Sigmoid colon (tissue), 4 donors: ENCODE data around the gene AHI1.
"Not testable (repeated sequence)": the region's sequence is repeated elsewhere in the genome, so short reads cannot be mapped to it uniquely, and the experiment has no call there.

Experiments
- EP300 ChIP-seq, 4 donors: sonication (generic); formaldehyde crosslinking; IDR thresholded peaks; one replicate each; pipeline ENCODE4 v1.6.1; 2017; ENCODE audit warnings: antibody characterized with exemption in 4 of 4
- POLR2A ChIP-seq, 2 donors: fragments of 450-650 bp; IDR thresholded peaks; one replicate each; pipeline ENCODE4 v1.6.1; 2016; ENCODE audit warnings: antibody characterized with exemption in 2 of 2, mild to moderate bottlenecking in 2 of 2, moderate library complexity in 2 of 2
- POLR2AphosphoS5 ChIP-seq, 4 donors: sonication (generic); formaldehyde crosslinking; IDR thresholded peaks; one replicate each; pipeline ENCODE4 v1.6.1; 2017; ENCODE audit warnings: antibody characterized with exemption in 4 of 4
- TF ChIP-seq, protein P1 (sequence below), 4 experiments: fragments of 450-650 bp in 3 of 4; fragments of 200-600 bp in 1 of 4; IDR thresholded peaks; one replicate each; pipeline ENCODE4 v1.5.1; 2016 to 2019; ENCODE audit warnings: antibody characterized with exemption in 4 of 4, mild to moderate bottlenecking in 3 of 4, moderate library complexity in 2 of 4

DNA sequence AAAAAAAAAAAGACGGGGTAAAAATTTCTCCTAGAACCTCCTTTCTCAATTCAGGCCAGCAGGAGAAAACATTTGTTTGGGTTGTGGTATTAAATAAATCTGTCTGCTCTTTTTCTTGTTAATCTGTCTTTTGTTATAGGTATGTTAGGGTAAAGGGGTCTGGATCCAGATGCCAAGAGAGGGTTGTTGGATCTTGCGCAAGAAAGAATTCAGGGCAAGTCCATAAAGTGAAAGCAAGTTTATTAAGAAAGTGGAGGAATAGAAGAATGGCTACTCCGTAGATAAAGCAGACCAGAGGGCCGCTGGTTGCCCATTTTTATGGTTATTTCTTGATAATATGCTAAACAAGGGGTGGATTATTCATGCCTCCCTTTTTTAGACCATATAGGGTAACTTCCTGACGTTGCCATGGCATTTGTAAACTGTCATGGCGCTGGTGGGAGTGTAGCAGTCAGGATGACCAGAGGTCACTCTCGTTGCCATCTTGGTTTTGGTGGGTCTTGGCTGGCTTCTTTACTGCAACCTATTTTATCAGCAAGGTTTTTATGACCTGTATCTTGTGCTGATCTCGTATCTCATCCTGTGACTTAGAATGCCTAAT is 251.0 kb downstream of the AHI1 start:
- TF ChIP-seq, protein P1, sequence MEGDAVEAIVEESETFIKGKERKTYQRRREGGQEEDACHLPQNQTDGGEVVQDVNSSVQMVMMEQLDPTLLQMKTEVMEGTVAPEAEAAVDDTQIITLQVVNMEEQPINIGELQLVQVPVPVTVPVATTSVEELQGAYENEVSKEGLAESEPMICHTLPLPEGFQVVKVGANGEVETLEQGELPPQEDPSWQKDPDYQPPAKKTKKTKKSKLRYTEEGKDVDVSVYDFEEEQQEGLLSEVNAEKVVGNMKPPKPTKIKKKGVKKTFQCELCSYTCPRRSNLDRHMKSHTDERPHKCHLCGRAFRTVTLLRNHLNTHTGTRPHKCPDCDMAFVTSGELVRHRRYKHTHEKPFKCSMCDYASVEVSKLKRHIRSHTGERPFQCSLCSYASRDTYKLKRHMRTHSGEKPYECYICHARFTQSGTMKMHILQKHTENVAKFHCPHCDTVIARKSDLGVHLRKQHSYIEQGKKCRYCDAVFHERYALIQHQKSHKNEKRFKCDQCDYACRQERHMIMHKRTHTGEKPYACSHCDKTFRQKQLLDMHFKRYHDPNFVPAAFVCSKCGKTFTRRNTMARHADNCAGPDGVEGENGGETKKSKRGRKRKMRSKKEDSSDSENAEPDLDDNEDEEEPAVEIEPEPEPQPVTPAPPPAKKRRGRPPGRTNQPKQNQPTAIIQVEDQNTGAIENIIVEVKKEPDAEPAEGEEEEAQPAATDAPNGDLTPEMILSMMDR (IDR thresholded peaks at IDR 0.05): not testable (repeated sequence)
- not testable (repeated sequence) for TF ChIP-seq EP300, POLR2AphosphoS5, POLR2A (IDR thresholded peaks at IDR 0.05)
